Posterior vena cava (tissue), 2 donors: ENCODE data around the gene ARHGDIA. TPM values are rescaled to one million over a fixed set of nuclear protein-coding genes. Genes with fewer than 3 reads are reported as not detected.

Source experiments
- DNase-seq: peaks from one replicate; pipeline ENCODE4 v3.0.0-alpha.2; 2020; ENCODE audit warnings: low spot score
- intact Hi-C, 2 donors: fragments of 100-400 bp; cut with DNase I; formaldehyde crosslinking; loops; one replicate each; pipeline versions ENCODE4 v1.14.1 to v1.14.2; 2022 to 2023
- total RNA-seq, 2 donors: library from RNA; stranded (reverse); fragmentation: NEBNext Ultra II Directional; extraction: Animal tissue kit (Norgen Biotek cat#: 25700); gene quantifications; one replicate each; pipeline ENCODE4 v1.2.1, GENCODE V29; 2021
- donor health status: DM: yes; HTN: yes; CAD: no.
- donor health status: DM: yes; HTN: yes; CAD: no.

ARHGDIA gene
- total RNA-seq, 2 donors from 2014 or later: 375 to 421 TPM

GRCh38 chr17:81891303-81891552, 20.1 kb upstream of the ARHGDIA start:
- intact Hi-C loops: no loop called here
- DNase-seq: no peak

GRCh38 chr17:81890447-81891302, 19.5 kb upstream of the ARHGDIA start:
- intact Hi-C loops: no loop called here
- DNase-seq: no peak

GRCh38 chr17:81889602-81890001, 18.5 kb upstream of the ARHGDIA start:
- intact Hi-C loops: no loop called here
- DNase-seq: no peak

GRCh38 chr17:81888988-81889595, 18.0 kb upstream of the ARHGDIA start:
- intact Hi-C loops: no loop called here
- DNase-seq: no peak

GRCh38 chr17:81888105-81888987, 17.2 kb upstream of the ARHGDIA start:
- no peak for DNase-seq
- intact Hi-C loops: no loop called here

GRCh38 chr17:81885869-81886548, 14.9 kb upstream of the ARHGDIA start:
- intact Hi-C loops: no loop called here
- no peak for DNase-seq

GRCh38 chr17:81885454-81885853, 14.3 kb upstream of the ARHGDIA start:
- intact Hi-C loops: no loop called here
- DNase-seq: no peak

- no peak for DNase-seq
- intact Hi-C loops: no loop called here
Measured at GRCh38 chr17:81884968-81885367, 13.8 kb upstream of the ARHGDIA start.

- DNase-seq: no peak
- intact Hi-C loops: no loop called here
Measured at GRCh38 chr17:81884520-81884919, 13.4 kb upstream of the ARHGDIA start.

- no peak for DNase-seq
- intact Hi-C loops: no loop called here
Measured at GRCh38 chr17:81879121-81879520, 8.0 kb upstream of the ARHGDIA start.

- intact Hi-C loops: no loop called here
- DNase-seq: no peak
Measured at GRCh38 chr17:81878294-81878693, 7.2 kb upstream of the ARHGDIA start.

- intact Hi-C loops: no loop called here
- DNase-seq: no peak
Measured at GRCh38 chr17:81877569-81877968, 6.4 kb upstream of the ARHGDIA start.

GRCh38 chr17:81871387-81872230, 472 bp upstream of the ARHGDIA start:
- intact Hi-C loops: no loop called here
- DNase-seq: peak; percentile 99

- DNase-seq: peak; percentile 83
- intact Hi-C loops: no loop called here
Measured at GRCh38 chr17:81870131-81870980, 781 bp downstream of the ARHGDIA start.

- DNase-seq: peak; percentile 85
- intact Hi-C loops: no loop called here
Measured at GRCh38 chr17:81869221-81870130, 1.7 kb downstream of the ARHGDIA start.

- intact Hi-C loops: no loop called here
- DNase-seq: peak; percentile 88
Measured at GRCh38 chr17:81868674-81869220, 2.4 kb downstream of the ARHGDIA start.
